Measurements from ENCODE around the gene ETV3.

Gene ETV3

DNA sequence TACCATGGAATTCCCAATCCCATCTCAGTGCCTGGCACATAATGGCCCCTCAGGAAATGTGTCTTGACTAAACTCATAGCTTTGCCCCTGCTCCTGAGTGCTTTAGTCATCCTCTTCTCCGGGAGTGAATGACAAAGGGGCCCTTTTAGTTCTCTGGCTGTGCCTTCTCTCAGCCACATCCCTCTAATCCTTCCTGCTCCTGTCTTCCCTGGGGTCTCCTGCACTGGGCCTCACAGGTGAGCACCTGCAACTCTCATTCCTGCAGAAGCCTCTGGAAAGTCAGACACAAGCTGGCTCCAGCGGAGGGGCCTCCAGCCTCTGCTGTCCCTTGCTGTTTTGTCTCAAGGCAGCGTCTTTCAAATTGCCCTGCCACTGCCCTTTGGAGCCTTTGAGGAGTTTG lies 24.6 kb downstream of the ETV3 start:
- DNase-seq (ENCODE audit: extremely low spot score), result no peak
- ChIA-PET POLR2A (no interaction called here), CTCF (no interaction called here)
- TF ChIP-seq, protein P1, sequence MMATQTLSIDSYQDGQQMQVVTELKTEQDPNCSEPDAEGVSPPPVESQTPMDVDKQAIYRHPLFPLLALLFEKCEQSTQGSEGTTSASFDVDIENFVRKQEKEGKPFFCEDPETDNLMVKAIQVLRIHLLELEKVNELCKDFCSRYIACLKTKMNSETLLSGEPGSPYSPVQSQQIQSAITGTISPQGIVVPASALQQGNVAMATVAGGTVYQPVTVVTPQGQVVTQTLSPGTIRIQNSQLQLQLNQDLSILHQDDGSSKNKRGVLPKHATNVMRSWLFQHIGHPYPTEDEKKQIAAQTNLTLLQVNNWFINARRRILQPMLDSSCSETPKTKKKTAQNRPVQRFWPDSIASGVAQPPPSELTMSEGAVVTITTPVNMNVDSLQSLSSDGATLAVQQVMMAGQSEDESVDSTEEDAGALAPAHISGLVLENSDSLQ (IDR thresholded peaks at IDR 0.05), result no peak
- TF ChIP-seq HDGF (IDR thresholded peaks at IDR 0.05; ENCODE audit: borderline replicate concordance) (no peak), L3MBTL2 (conservative IDR thresholded peaks at IDR 0.05) (no peak), ZNF384 (IDR thresholded peaks at IDR 0.05) (no peak)

DNA sequence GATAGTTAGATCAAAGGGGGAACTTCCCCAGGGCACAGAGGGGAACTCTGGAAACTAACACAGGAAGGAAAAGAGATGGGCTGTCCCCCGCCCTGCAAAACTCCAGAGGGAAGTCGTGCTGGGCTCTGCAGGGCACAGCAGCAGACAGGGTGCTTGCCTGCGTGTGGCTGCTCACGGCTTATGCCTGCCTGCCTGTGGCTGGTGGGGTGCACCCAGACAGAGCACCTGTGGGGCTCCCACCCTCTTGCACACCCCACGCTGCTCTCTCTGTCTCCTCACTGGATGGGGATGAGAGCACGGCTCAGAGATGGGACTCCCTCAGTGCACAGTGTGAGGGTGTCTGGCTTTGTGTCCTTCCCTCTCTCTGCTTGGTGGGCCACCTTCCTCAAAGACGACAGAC lies 25.1 kb downstream of the ETV3 start:
- POLR2A ChIA-PET, result no interaction called here
- TF ChIP-seq ELF4 (IDR thresholded peaks at IDR 0.05) (no peak), ZNF384 (IDR thresholded peaks at IDR 0.05) (no peak), L3MBTL2 (conservative IDR thresholded peaks at IDR 0.05) (no peak), CTBP1 (IDR thresholded peaks at IDR 0.05; ENCODE audit: borderline replicate concordance) (no peak), FOXK2 (IDR thresholded peaks at IDR 0.05) (no peak), NFRKB (IDR thresholded peaks at IDR 0.05) (no peak), TARDBP (IDR thresholded peaks at IDR 0.05) (no peak), SUZ12 (IDR thresholded peaks at IDR 0.05) (no peak), FOXM1 (IDR thresholded peaks at IDR 0.05; ENCODE audit: borderline replicate concordance) (no peak), BHLHE40 (IDR thresholded peaks at IDR 0.05; ENCODE audit: borderline replicate concordance) (no peak), ARNT (IDR thresholded peaks at IDR 0.05) (no peak), LEF1 (IDR thresholded peaks at IDR 0.05; ENCODE audit: borderline replicate concordance) (no peak), HDGF (IDR thresholded peaks at IDR 0.05; ENCODE audit: borderline replicate concordance) (no peak), SP1 (IDR thresholded peaks at IDR 0.05) (no peak), FOXA1 (IDR thresholded peaks at IDR 0.05) (no peak)
- TF ChIP-seq, protein P1 (IDR thresholded peaks at IDR 0.05), result no peak
- CTCF ChIA-PET, result no interaction called here
- no peak for DNase-seq (ENCODE audit: extremely low spot score)

DNA sequence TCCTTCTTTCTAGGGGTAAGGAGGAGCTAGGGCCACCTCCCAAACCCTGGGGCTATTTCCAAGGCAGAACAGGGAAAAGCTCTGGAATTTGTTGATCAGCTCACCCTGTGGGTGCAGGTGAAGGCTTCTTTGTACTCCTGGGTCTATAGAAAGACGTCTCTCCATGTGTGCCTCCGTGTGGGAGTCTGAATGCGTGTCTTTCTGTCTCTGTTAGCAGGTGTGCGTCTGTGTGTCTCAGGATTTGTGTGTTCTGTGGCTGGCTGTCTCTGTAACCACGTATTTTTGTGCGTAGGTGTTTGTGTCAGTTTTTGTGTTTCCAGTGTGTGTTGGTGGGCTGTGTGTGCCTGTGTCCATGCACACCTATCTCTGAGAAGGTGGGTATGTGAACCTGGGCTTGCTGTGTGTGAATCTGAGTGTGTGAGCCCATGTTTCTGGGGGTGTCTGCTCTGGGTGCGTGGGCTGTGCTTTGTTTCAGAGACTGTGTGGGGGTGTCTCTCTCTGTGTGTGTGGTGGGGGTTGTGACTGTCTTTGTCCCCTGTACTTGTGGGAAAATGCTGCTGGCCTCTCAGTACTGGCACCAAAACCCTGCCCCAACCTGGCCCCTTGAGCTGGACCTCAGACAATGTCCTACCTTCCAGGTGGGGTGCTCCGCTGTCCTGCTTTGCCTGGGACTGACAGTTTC lies 25.9 kb downstream of the ETV3 start:
- TF ChIP-seq LEF1 (IDR thresholded peaks at IDR 0.05; ENCODE audit: borderline replicate concordance) (no peak), ARNT (IDR thresholded peaks at IDR 0.05) (no peak), FOXK2 (IDR thresholded peaks at IDR 0.05) (no peak), HDGF (IDR thresholded peaks at IDR 0.05; ENCODE audit: borderline replicate concordance) (no peak), TARDBP (IDR thresholded peaks at IDR 0.05) (no peak), L3MBTL2 (conservative IDR thresholded peaks at IDR 0.05) (no peak), NFRKB (IDR thresholded peaks at IDR 0.05) (no peak), SUZ12 (IDR thresholded peaks at IDR 0.05) (no peak), FOXM1 (IDR thresholded peaks at IDR 0.05; ENCODE audit: borderline replicate concordance) (no peak), FOXA1 (IDR thresholded peaks at IDR 0.05) (no peak), ELF4 (IDR thresholded peaks at IDR 0.05) (no peak)
- TF ChIP-seq, protein P1 (IDR thresholded peaks at IDR 0.05), result no peak
- ChIA-PET CTCF (no interaction called here), POLR2A (no interaction called here)
- DNase-seq (ENCODE audit: extremely low spot score), result no peak

DNA sequence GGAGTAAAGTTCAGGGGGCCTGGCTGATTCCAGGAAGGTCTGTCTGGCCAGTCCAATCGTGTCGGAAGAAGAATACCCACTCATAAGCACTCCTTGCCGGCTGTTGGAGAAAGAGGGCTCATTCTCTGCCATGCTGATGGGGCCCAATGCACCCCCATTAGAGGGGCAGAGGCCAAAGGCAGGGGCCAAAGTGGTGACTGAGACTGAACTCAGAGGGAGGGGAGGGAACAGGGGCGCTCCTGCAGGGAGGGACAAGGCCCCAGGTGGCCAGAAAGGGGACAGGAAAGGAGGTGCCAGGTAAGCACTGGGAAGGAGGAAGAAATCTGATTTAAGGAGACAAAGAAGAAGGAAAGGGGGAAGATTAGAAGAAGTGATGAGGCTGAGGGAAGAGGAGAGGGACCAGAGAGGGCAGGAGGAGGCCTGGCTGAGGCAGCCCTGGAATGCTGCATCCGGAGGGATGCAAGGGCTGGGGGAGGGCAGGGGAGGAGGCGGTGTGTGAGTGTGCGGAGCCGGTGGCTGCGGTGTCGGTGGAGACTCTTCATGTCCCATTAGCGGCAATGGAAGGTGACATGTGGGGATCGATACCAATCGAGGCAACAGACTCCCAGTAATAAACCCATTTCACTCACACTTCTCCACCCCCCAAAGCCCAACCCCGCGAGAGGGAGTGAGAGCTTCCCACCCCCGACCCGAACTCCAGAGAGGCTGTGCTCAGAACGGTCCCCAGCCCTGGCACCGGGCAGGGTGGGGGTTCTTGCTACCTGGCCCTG lies 26.6 kb downstream of the ETV3 start:
- POLR2A ChIA-PET, result no interaction called here
- CTCF ChIA-PET, result no interaction called here
- TF ChIP-seq SUZ12 (IDR thresholded peaks at IDR 0.05), result no peak
- TF ChIP-seq ZNF384 (IDR thresholded peaks at IDR 0.05), result no peak
- no peak for TF ChIP-seq L3MBTL2 (conservative IDR thresholded peaks at IDR 0.05)
- TF ChIP-seq CTBP1 (IDR thresholded peaks at IDR 0.05; ENCODE audit: borderline replicate concordance), result no peak
- no peak for TF ChIP-seq FOXM1 (IDR thresholded peaks at IDR 0.05; ENCODE audit: borderline replicate concordance)
- no peak for TF ChIP-seq FOXA1 (IDR thresholded peaks at IDR 0.05)
- TF ChIP-seq SP1 (IDR thresholded peaks at IDR 0.05), result no peak
- no peak for TF ChIP-seq FOXK2 (IDR thresholded peaks at IDR 0.05)
- no peak for TF ChIP-seq LEF1 (IDR thresholded peaks at IDR 0.05; ENCODE audit: borderline replicate concordance)
- no peak for TF ChIP-seq ARNT (IDR thresholded peaks at IDR 0.05)
- no peak for TF ChIP-seq NFRKB (IDR thresholded peaks at IDR 0.05)
- no peak for DNase-seq (ENCODE audit: extremely low spot score)

DNA sequence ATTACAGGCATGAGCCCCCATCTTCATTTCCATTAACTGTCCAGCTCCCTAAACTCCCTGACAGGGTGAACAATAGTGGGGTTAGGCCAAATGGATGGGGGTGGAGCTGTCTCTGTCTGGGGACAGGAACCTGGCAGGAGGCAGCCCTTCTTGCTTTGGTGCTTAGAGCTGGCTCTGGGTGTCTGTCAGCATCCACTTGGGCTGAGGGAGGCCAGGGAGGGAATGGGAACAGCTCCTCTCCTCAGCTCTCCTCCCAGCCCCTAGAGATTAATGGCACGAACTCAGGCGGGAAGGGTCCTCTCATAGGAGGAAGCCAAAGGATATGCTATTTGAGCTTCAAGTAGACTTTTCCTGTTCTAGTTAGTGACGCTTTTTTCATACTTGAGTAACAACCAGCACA lies 27.5 kb downstream of the ETV3 start:
- POLR2A ChIA-PET, result no interaction called here
- DNase-seq (ENCODE audit: extremely low spot score), result no peak
- CTCF ChIA-PET, result interaction anchor here (2.3 kb wide), 1 partner anchor 20 kb away, joined by 15 read pairs; no protein-coding TSS in a partner anchor
- TF ChIP-seq SP1 (IDR thresholded peaks at IDR 0.05) (no peak), CTBP1 (IDR thresholded peaks at IDR 0.05; ENCODE audit: borderline replicate concordance) (no peak), FOXM1 (IDR thresholded peaks at IDR 0.05; ENCODE audit: borderline replicate concordance) (no peak), ELF4 (IDR thresholded peaks at IDR 0.05) (no peak), FOXA1 (IDR thresholded peaks at IDR 0.05) (no peak), SUZ12 (IDR thresholded peaks at IDR 0.05) (no peak), FOXK2 (IDR thresholded peaks at IDR 0.05) (no peak), NFRKB (IDR thresholded peaks at IDR 0.05) (no peak), LEF1 (IDR thresholded peaks at IDR 0.05; ENCODE audit: borderline replicate concordance) (no peak), ZNF384 (IDR thresholded peaks at IDR 0.05) (no peak)
- TF ChIP-seq, protein P1 (IDR thresholded peaks at IDR 0.05), result no peak

All from HEK293T (cell line).